Esophagus (tissue), 2 donors: Measurements from ENCODE around the gene NRG2. TPM values are rescaled to one million over a fixed set of nuclear protein-coding genes. Genes with fewer than 3 reads are reported as not detected.

Experiments used
- H3K27ac ChIP-seq, 2 donors: one replicate each; pipeline ENCODE4 v1.5.1; 2013; ENCODE audit warnings: low read depth in 2 of 2, mild to moderate bottlenecking in 2 of 2, inconsistent platforms in 1 of 2, low read length in 1 of 2, moderate library complexity in 1 of 2
- H3K27me3 ChIP-seq, 2 donors: one replicate each; pipeline ENCODE4 v1.6.1; 2013; ENCODE audit warnings: low read length in 2 of 2, control low read depth in 1 of 2, mild to moderate bottlenecking in 1 of 2; ENCODE audit not compliant: insufficient read depth in 2 of 2, control insufficient read depth in 1 of 2
- H3K36me3 ChIP-seq, 2 donors: one replicate each; pipeline ENCODE4 v1.6.1; 2013; ENCODE audit warnings: low read length in 1 of 2; ENCODE audit not compliant: control insufficient read depth in 2 of 2, insufficient read depth in 2 of 2
- H3K4me1 ChIP-seq, 2 donors: one replicate each; pipeline ENCODE4 v1.6.1; 2013; ENCODE audit warnings: low read length in 1 of 2; ENCODE audit not compliant: control insufficient read depth in 2 of 2, insufficient read depth in 2 of 2
- H3K4me3 ChIP-seq, 2 donors: one replicate each; pipeline ENCODE4 v1.5.1; 2013; ENCODE audit warnings: low read length in 2 of 2, mild to moderate bottlenecking in 2 of 2, low read depth in 1 of 2, moderate library complexity in 1 of 2
- H3K9me3 ChIP-seq, 2 donors: one replicate each; pipeline ENCODE4 v1.6.1; 2013; ENCODE audit warnings: mild to moderate bottlenecking in 2 of 2, low read depth in 1 of 2, low read length in 1 of 2, moderate library complexity in 1 of 2; ENCODE audit not compliant: control insufficient read depth in 2 of 2, insufficient read depth in 1 of 2
- WGBS, 2 donors: extraction: QIAGEN DNeasy Blood & Tissue Kit; methylation state at CpG; one replicate each; pipeline ENCODE4 v1.1.7; 2013; 5-methylcytosine and 5-hydroxymethylcytosine counted together
- polyA plus RNA-seq, 2 donors: library from polyadenylated mRNA; stranded (reverse); fragments of 200-250 nt; gene quantifications; one replicate each; pipeline ENCODE4 v1.2.3, GENCODE V29; 2013
- donor health status: healthy with polysubstance abuse.
- donor health status: Bipolar disorder and iron deficiency.

The NRG2 gene
- polyA plus RNA-seq, 2 donors: 1.7 to 1.8 TPM

DNA sequence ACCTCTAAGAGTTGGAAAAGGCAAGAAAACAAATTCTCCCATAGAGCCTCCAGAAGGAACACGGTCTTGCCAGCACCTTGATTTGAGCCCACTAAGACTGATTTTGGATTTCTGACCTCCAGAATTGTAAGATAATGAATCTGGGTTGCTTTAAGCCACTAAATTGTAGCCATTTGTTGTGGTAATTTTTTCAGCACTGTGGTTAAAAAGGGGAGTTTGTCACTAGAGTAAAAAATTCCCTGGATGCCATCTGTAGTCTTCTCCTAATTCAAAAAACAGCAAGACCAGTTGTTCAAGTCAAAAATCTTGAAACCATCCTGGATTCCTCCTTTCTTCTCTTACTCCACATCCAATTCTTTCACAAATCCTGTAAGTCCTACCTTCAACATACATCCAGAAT lies 39.6 kb downstream of the NRG2 start:
- no peak overlapping the region for H3K27ac ChIP-seq
- WGBS, 2 donors: 88 to 94% methylated on average over 1 of the region's 1 CpG
- H3K36me3 ChIP-seq: no peaks in the 10 kb centered on the region
- H3K4me3 ChIP-seq: no peak overlapping the region
- H3K9me3 ChIP-seq: no peaks in the 10 kb centered on the region
- H3K27me3 ChIP-seq: peaks cover 0 to 3% of the 10 kb centered on the region in 2 donors
- no peaks in the 10 kb centered on the region for H3K4me1 ChIP-seq

DNA sequence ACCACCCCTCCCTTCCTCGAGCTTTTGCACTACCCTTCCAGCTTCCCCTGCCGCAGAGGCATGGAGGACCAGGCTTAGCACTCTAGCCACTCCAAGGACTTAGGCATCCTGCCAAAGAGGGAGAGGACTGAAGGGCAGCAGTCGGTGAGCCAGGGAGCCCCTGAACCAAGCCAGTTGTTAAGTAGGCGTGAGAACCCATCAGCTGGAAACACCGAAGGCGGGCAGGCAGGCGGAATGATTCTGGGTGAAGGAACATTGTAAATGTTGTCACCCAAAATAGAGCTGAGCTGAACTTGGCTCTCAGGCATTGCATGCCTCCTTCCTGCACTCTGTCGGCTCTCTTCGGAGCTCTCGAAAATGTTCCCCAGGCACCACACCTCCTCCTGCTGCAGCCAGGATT lies 42.8 kb downstream of the NRG2 start:
- H3K27ac ChIP-seq: no peak overlapping the region
- H3K4me3 ChIP-seq: no peak overlapping the region
- 69 to 80% methylated on average over 10 of the region's 10 CpGs for WGBS, 2 donors
- no peaks in the 10 kb centered on the region for H3K4me1 ChIP-seq
- H3K9me3 ChIP-seq: no peaks in the 10 kb centered on the region
- H3K27me3 ChIP-seq: no peaks in the 10 kb centered on the region
- H3K36me3 ChIP-seq: no peaks in the 10 kb centered on the region

DNA sequence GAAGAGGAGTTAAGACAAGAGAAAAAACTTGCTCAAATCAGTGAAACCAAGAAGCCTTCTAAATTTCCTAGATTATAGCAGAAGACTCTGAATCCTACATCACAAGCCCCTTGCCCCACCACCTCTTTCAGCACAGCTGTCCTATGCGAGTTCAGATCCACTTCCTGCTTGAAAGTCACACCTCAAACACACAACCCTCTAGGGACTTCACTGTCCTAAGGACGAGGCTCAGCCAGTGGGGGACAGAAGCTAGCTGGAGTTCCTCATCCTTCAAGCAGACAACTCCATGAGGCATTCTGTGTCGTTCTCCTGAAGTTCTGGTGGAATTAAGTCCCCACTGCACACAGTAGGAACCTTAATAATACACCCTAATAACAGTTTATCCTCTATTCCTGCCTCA lies 44.3 kb downstream of the NRG2 start:
- Histone ChIP-seq H3K4me3 (no peak overlapping the region), H3K27me3 (no peaks in the 10 kb centered on the region), H3K4me1 (no peaks in the 10 kb centered on the region), H3K9me3 (no peaks in the 10 kb centered on the region), H3K36me3 (no peaks in the 10 kb centered on the region), H3K27ac (no peak overlapping the region)
- WGBS, 2 donors: 64 to 69% methylated on average over 3 of the region's 3 CpGs

DNA sequence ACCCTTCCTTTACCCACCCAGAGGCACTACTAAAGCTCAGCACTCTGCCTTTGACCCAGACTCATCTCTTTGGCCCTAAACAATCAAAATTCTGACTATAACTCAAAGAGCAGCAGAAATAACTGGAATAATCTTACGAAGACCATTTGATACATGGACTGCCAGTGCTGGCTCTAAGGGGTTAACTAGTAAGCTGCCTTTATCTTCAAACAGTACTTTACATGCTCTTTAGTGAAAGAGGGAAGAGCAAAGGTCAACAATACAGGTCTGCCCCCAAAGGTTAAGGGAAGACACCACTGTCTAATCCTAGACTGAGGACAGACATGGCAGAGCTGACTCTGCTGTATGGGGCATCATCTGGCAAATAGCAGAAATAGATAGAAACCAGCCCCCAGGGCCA lies 45.8 kb downstream of the NRG2 start:
- Histone ChIP-seq H3K27me3 (no peaks in the 10 kb centered on the region), H3K36me3 (no peaks in the 10 kb centered on the region), H3K27ac (no peak overlapping the region), H3K4me3 (no peak overlapping the region), H3K4me1 (no peaks in the 10 kb centered on the region), H3K9me3 (no peaks in the 10 kb centered on the region)
- WGBS, 2 donors: 91 to 95% methylated on average over 1 of the region's 1 CpG

DNA sequence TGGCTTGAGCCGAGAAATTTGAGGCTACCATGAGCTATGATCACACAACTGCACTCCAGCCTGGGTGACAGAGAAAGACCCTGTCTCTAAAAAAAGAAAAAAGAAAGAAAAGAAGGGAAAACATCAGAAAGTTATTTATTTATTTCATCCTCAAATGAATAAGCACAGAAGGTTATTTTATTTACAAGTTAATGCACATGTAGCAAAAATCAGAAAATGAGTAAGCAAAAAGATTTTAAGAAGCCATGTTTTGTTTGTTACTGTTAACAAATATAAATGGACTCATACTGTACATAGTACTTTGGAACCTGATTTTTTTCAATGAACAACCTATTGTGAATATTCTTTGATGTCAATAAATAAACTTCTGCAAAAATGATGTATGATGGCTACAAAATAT lies 47.2 kb downstream of the NRG2 start:
- 96 to 97% methylated on average over 1 of the region's 1 CpG for WGBS, 2 donors
- Histone ChIP-seq H3K27me3 (no peaks in the 10 kb centered on the region), H3K9me3 (no peaks in the 10 kb centered on the region), H3K4me3 (no peak overlapping the region), H3K27ac (no peak overlapping the region), H3K4me1 (no peaks in the 10 kb centered on the region), H3K36me3 (no peaks in the 10 kb centered on the region)

DNA sequence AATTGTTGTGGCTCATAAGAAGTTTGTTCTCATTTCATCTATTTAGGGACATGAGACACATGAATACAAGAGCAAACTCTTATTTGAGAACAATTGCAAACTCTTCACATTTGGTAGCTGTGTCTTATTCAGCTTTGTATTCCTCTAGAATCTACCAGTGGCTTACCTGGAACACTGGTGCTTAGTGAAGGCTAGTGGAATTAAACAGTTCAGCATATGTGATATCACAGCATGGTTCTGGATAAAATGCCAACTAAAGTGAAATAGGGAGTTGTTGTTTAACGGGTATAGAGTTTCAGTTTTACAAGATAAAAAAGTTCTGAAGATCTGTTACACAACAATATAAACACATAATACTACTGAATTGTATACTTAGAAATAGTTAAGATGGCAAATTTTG lies 48.9 kb downstream of the NRG2 start:
- no peak overlapping the region for H3K27ac ChIP-seq
- 61 to 86% methylated on average over 1 of the region's 1 CpG for WGBS, 2 donors
- H3K9me3 ChIP-seq: no peaks in the 10 kb centered on the region

DNA sequence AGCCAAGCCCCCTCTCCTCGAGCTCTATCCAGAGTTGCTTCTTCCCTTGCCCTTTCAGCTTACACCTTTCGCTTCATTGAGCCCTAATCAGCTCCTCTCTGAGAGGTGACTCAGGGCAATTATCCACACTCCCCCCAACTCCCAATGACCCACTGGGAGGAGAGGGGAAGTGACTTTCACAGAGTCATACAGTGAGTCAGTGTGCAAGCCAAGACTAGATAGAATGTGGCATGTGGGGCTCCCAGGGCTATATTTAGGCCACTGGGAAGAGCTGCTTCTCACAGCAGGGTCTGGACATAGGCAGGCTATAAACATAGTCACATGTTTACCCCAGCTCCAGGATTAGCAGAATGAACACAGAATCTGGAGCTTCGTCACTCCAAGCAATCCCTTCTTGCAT lies 57.4 kb downstream of the NRG2 start:
- Histone ChIP-seq H3K27ac (no peak overlapping the region), H3K27me3 (no peaks in the 10 kb centered on the region), H3K4me3 (no peak overlapping the region), H3K9me3 (no peaks in the 10 kb centered on the region), H3K36me3 (no peaks in the 10 kb centered on the region), H3K4me1 (no peaks in the 10 kb centered on the region)
- WGBS, 2 donors: 68 to 73% methylated on average over 3 of the region's 3 CpGs

More for the DNA sequence above, 48.9 kb downstream of the NRG2 start:
- Histone ChIP-seq H3K36me3 (no peaks in the 10 kb centered on the region), H3K27me3 (no peaks in the 10 kb centered on the region), H3K4me1 (no peaks in the 10 kb centered on the region), H3K4me3 (no peak overlapping the region)

DNA sequence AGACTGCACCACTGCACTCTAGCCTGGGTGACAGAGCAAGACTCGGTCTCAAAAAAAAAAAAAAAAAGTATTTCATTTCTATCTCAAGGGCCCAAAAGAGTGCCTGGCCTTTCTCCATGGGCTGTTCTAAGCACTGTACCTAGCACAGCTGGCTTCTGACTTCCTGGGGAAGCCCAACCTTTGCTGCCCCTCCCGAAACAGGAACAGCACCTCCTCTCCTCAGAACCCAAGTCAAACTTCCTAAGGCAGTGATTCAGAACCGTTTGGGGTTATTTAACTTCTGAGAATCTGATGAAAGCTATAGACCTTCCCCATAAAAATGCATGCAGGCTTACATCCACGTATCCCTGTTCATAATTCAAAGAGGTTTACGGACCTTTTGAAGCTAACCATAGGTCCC lies 57.8 kb downstream of the NRG2 start:
- H3K27ac ChIP-seq: no peak overlapping the region
- 60 to 63% methylated on average over 5 of the region's 5 CpGs for WGBS, 2 donors

DNA sequence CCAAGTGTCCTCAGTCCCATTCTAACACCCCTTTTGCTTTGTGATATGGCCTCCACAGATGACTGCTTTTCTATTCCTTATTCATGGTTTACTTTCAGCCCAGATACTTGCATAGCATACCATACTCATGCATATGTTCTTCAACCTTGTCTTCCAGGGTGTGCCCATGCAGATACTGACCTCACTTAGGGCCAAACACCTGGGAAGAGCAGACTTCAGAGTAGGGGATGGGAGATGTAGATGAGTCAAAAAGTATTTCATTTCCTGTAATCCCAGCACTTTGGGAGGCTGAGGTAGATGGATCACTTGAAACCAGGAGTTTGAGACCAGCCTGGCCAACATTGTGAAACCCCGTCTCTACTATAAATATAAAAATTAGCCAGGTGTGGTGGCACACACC lies 58.3 kb downstream of the NRG2 start:
- 94 to 95% methylated on average over 1 of the region's 1 CpG for whole genome bisulfite sequencing, 2 donors
- H3K27me3 ChIP-seq: no peaks in the 10 kb centered on the region

More for the DNA sequence above, 57.8 kb downstream of the NRG2 start:
- H3K4me1 ChIP-seq: no peaks in the 10 kb centered on the region
- no peaks in the 10 kb centered on the region for H3K27me3 ChIP-seq
- H3K9me3 ChIP-seq: no peaks in the 10 kb centered on the region
- H3K4me3 ChIP-seq: no peak overlapping the region
- H3K36me3 ChIP-seq: no peaks in the 10 kb centered on the region

DNA sequence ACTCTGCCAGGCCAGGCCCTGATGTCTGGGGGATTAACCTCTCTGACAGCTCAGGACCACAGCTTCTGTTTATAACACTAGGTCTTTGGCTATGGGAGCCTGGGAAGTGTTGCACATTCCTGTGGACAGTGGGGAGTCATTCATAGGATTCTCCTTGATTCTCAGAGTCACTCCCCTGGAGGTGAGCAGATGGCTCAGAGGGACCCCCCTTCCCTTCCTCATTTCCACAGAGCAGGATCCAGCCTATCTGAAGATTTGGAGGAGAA lies 60.2 kb downstream of the NRG2 start:
- H3K9me3 ChIP-seq: no peaks in the 10 kb centered on the region
- H3K4me3 ChIP-seq: no peak overlapping the region
- H3K4me1 ChIP-seq: no peaks in the 10 kb centered on the region
- no peaks in the 10 kb centered on the region for H3K36me3 ChIP-seq
- H3K27ac ChIP-seq: no peak overlapping the region
- no peaks in the 10 kb centered on the region for H3K27me3 ChIP-seq

More for the DNA sequence above, 58.3 kb downstream of the NRG2 start:
- Histone ChIP-seq H3K4me3 (no peak overlapping the region), H3K9me3 (no peaks in the 10 kb centered on the region), H3K27ac (no peak overlapping the region), H3K4me1 (no peaks in the 10 kb centered on the region), H3K36me3 (no peaks in the 10 kb centered on the region)
